ENCODE data around the gene MCF2L2.

DNA sequence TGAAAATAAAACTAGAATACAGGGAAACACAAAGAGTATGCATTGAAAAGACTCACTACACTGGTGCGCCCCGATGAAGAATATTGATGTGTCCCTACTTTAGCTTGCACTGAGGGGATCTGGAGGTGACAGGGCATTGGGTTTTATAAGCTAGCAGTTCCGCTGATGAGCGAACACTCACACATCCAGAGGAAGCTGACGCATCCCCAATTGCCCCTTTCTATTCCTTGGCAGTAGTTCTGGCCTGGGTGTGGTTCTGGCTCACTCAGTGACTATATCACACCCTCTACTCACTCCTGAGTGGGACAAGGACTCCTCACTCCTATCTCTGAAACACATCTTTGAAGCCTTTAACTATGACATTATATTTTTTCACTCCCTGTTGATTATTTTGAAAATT is 104.3 kb downstream of the MCF2L2 start:
- TF ChIP-seq EZH2 (IDR thresholded peaks at IDR 0.05; ENCODE audit: insufficient read depth, poor library complexity, severe bottlenecking) (no peak), EZH2phosphoT487 (IDR thresholded peaks at IDR 0.05; ENCODE audit: insufficient read depth, low read depth) (no peak)
